H1 (cell line): ENCODE measurements around the gene SLC25A6. TPM values are rescaled to one million over a fixed set of nuclear protein-coding genes. Genes with fewer than 3 reads are reported as not detected.

Experiments
- CTCF ChIA-PET: fragments of 300-600 bp; sonication (Branson Sonifier 250); formaldehyde crosslinking; loops from one replicate; lab custom pipeline; 2021; ENCODE audit not compliant: partially characterized antibody; lab: Charles Lee
- POLR2A ChIA-PET: fragments of 300-600 bp; sonication (Branson Sonifier 250); formaldehyde crosslinking; loops from one replicate; lab custom pipeline; 2021; ENCODE audit warnings: inconsistent platforms; ENCODE audit not compliant: partially characterized antibody; lab: Charles Lee
- DNase-seq, 2 experiments: peaks; one replicate each; pipeline versions ENCODE4 v3.0.0 to v3.0.0-alpha.2; 2010 to 2022; ENCODE audit warnings: low spot score in 2 of 2, low read depth in 1 of 2, mixed read lengths in 1 of 2
- FAIRE-seq: peaks from 2 replicates; lab custom pipeline; 2011; peaks lifted over from hg19 to GRCh38; lab: Jason Lieb, UNC
- H2AFZ ChIP-seq: 2 replicates; pipeline ENCODE4 v1.8.1; 2012; ENCODE audit warnings: low read length, inconsistent platforms
- H2AK5ac ChIP-seq: 2 replicates; pipeline ENCODE4 v1.6.1; 2013; ENCODE audit warnings: low read depth, low read length
- H2BK120ac ChIP-seq: replicated peaks from 2 replicates; pipeline ENCODE3; 2013; ENCODE audit warnings: low read depth, low read length, inconsistent platforms
- H2BK12ac ChIP-seq: 2 replicates; pipeline ENCODE4 v1.6.1; 2013; ENCODE audit warnings: low read depth, low read length
- H2BK15ac ChIP-seq: 2 replicates; pipeline ENCODE4 v1.6.1; 2013; ENCODE audit warnings: low read length
- H2BK20ac ChIP-seq: 2 replicates; pipeline ENCODE4 v1.6.1; 2013; ENCODE audit warnings: low read length
- H2BK5ac ChIP-seq: 2 replicates; pipeline ENCODE4 v1.6.1; 2013; ENCODE audit warnings: low read depth, low read length
- H3K14ac ChIP-seq: 2 replicates; pipeline ENCODE4 v1.6.1; 2013; ENCODE audit warnings: inconsistent platforms; ENCODE audit not compliant: insufficient read length
- H3K18ac ChIP-seq: 2 replicates; pipeline ENCODE4 v1.6.1; 2013; ENCODE audit warnings: low read length; ENCODE audit errors: extremely low read depth
- H3K23ac ChIP-seq: 2 replicates; pipeline ENCODE4 v1.6.1; 2013; ENCODE audit warnings: inconsistent platforms; ENCODE audit not compliant: insufficient read length
- H3K23me2 ChIP-seq: 2 replicates; pipeline ENCODE4 v1.6.1; 2013; ENCODE audit warnings: low read depth, low read length
- H3K27ac ChIP-seq: 2 replicates; pipeline ENCODE4 v1.6.1; 2011; ENCODE audit warnings: low read depth, low read length, inconsistent platforms
- H3K27me3 ChIP-seq, 4 experiments: replicated peaks in 1 of 4; 1 replicate in 1 of 4; 2 replicates in 3 of 4; pipeline versions ENCODE4 v1.6.1 to v1.8.1; 2011 to 2013; ENCODE audit warnings: low read length in 3 of 4, mild to moderate bottlenecking in 3 of 4, inconsistent platforms in 2 of 4, mixed read lengths in 2 of 4, moderate library complexity in 1 of 4; ENCODE audit not compliant: control insufficient read depth in 3 of 4, insufficient read depth in 3 of 4; ENCODE audit errors: extremely low read depth in 1 of 4
- H3K36me3 ChIP-seq, 4 experiments: 2 replicates each; pipeline versions ENCODE4 v1.6.1 to v1.8.1; 2011 to 2013; ENCODE audit warnings: mild to moderate bottlenecking in 4 of 4, low read length in 3 of 4, moderate library complexity in 2 of 4, control low read depth in 1 of 4, inconsistent platforms in 1 of 4; ENCODE audit not compliant: insufficient read depth in 4 of 4, control insufficient read depth in 2 of 4
- H3K4ac ChIP-seq: replicated peaks from 2 replicates; pipeline ENCODE3; 2013; ENCODE audit warnings: low read length, low read depth, mixed read lengths, inconsistent platforms; ENCODE audit not compliant: insufficient read length
- H3K4me1 ChIP-seq, 4 experiments: replicated peaks in 1 of 4; 1 replicate in 1 of 4; 2 replicates in 3 of 4; pipeline versions ENCODE4 v1.6.1 to v1.8.1; 2011 to 2013; ENCODE audit warnings: low read length in 3 of 4, inconsistent platforms in 2 of 4, mixed read lengths in 1 of 4; ENCODE audit not compliant: insufficient read depth in 4 of 4, control insufficient read depth in 3 of 4
- H3K4me2 ChIP-seq, 2 experiments: 2 replicates each; pipeline versions ENCODE4 v1.6.1 to v1.8.1; 2011 to 2013; ENCODE audit warnings: low read depth in 2 of 2, low read length in 2 of 2, control low read depth in 1 of 2, inconsistent platforms in 1 of 2, mild to moderate bottlenecking in 1 of 2; ENCODE audit not compliant: insufficient read depth in 1 of 2
- H3K4me3 ChIP-seq, 4 experiments: fragments of 200-600, 300-600 bp in 1 of 4; sonication (generic), shearing (Covaris generic), sonication (Bioruptor Twin) in 1 of 4; 2 replicates each; pipeline versions ENCODE4 v1.5.1 to v1.8.1; 2011 to 2016; ENCODE audit warnings: low read length in 4 of 4, low read depth in 3 of 4, control low read depth in 2 of 4, inconsistent platforms in 2 of 4, mild to moderate bottlenecking in 2 of 4, mixed read lengths in 1 of 4, moderate library complexity in 1 of 4; ENCODE audit not compliant: insufficient read depth in 2 of 4; ENCODE audit errors: extremely low read depth in 1 of 4
- H3K56ac ChIP-seq: replicated peaks from 2 replicates; pipeline ENCODE3; 2013; ENCODE audit warnings: low read depth, mild to moderate bottlenecking, mixed read lengths, low read length, inconsistent platforms; ENCODE audit not compliant: insufficient read length
- H3K79me1 ChIP-seq: 2 replicates; pipeline ENCODE4 v1.6.1; 2013; ENCODE audit warnings: low read depth, low read length, control low read depth
- H3K79me2 ChIP-seq, 2 experiments: 2 replicates each; pipeline versions ENCODE4 v1.6.1 to v1.8.1; 2012 to 2013; ENCODE audit warnings: low read length in 2 of 2, mild to moderate bottlenecking in 2 of 2, inconsistent platforms in 1 of 2; ENCODE audit not compliant: insufficient read depth in 2 of 2, control insufficient read depth in 1 of 2
- H3K9ac ChIP-seq, 4 experiments: replicated peaks in 1 of 4; 1 replicate in 1 of 4; 2 replicates in 3 of 4; pipeline versions ENCODE4 v1.6.1 to v1.8.1; 2011 to 2013; ENCODE audit warnings: low read depth in 3 of 4, low read length in 3 of 4, control low read depth in 2 of 4, mild to moderate bottlenecking in 2 of 4, moderate library complexity in 2 of 4, inconsistent platforms in 1 of 4; ENCODE audit errors: extremely low read depth in 1 of 4
- H3K9me3 ChIP-seq, 2 experiments: 2 replicates each; pipeline versions ENCODE4 v1.6.1 to v1.8.1; 2012 to 2013; ENCODE audit warnings: mild to moderate bottlenecking in 2 of 2, moderate library complexity in 2 of 2, control low read depth in 1 of 2, inconsistent platforms in 1 of 2, low read depth in 1 of 2, low read length in 1 of 2, mixed read lengths in 1 of 2; ENCODE audit not compliant: insufficient read depth in 2 of 2
- H4K20me1 ChIP-seq, 2 experiments: replicated peaks in 1 of 2; 2 replicates each; pipeline versions ENCODE3 to v1.8.1; 2011 to 2013; ENCODE audit warnings: inconsistent platforms in 2 of 2, low read length in 2 of 2, mild to moderate bottlenecking in 1 of 2; ENCODE audit not compliant: insufficient read depth in 2 of 2, control insufficient read depth in 1 of 2
- H4K5ac ChIP-seq: 2 replicates; pipeline ENCODE4 v1.6.1; 2013; ENCODE audit warnings: low read length, low read depth, mixed read lengths, inconsistent platforms; ENCODE audit not compliant: insufficient read length
- H4K8ac ChIP-seq: 2 replicates; pipeline ENCODE4 v1.8.0; 2013; ENCODE audit warnings: mild to moderate bottlenecking, moderate library complexity, low read length, inconsistent platforms; ENCODE audit not compliant: insufficient read depth; ENCODE audit errors: extremely low read depth
- H4K91ac ChIP-seq: replicated peaks from 2 replicates; pipeline ENCODE3; 2013; ENCODE audit warnings: low read length, mixed read lengths, inconsistent platforms; ENCODE audit not compliant: insufficient read length
- CTBP2 ChIP-seq: IDR thresholded peaks from 2 replicates; pipeline ENCODE4 v1.7.0; 2011; ENCODE audit warnings: borderline replicate concordance, mild to moderate bottlenecking, moderate library complexity, mixed read lengths, low read length; ENCODE audit not compliant: insufficient read depth, insufficient read length
- JUND ChIP-seq: IDR thresholded peaks from 2 replicates; pipeline ENCODE4 v1.6.1; 2011; ENCODE audit warnings: mild to moderate bottlenecking, improper control_type of control experiment, low read length
- NANOG ChIP-seq: IDR thresholded peaks from 2 replicates; pipeline ENCODE4 v1.6.1; 2011; ENCODE audit warnings: low read length, low read depth, mild to moderate bottlenecking, inconsistent platforms; ENCODE audit not compliant: insufficient read depth, poor library complexity, severe bottlenecking
- POLR2A ChIP-seq, 2 experiments: IDR thresholded peaks; 1 replicate in 1 of 2; 2 replicates in 1 of 2; pipeline ENCODE4 v1.6.1; 2011; ENCODE audit warnings: low read depth in 2 of 2, low read length in 2 of 2, mild to moderate bottlenecking in 2 of 2; ENCODE audit errors: control extremely low read depth in 1 of 2
- POLR2AphosphoS5 ChIP-seq: IDR thresholded peaks from 2 replicates; pipeline ENCODE4 v1.6.1; 2011; ENCODE audit warnings: low read depth, low read length
- SIN3A ChIP-seq, 2 experiments: IDR thresholded peaks in 1 of 2; conservative IDR thresholded peaks in 1 of 2; 2 replicates each; pipeline ENCODE4 v1.6.1; 2011 to 2012; ENCODE audit warnings: low read length in 2 of 2, improper control_type of control experiment in 1 of 2, low read depth in 1 of 2, mild to moderate bottlenecking in 1 of 2
- WGBS, 2 experiments: shearing (Covaris generic) in 1 of 2; methylation state at CpG; one replicate each; pipeline versions ENCODE4 v1.1.6 to v1.1.7; 2013 to 2015; ENCODE audit warnings: low lambda C conversion rate in 2 of 2, mixed read lengths in 2 of 2, inconsistent platforms in 1 of 2, low coverage in 1 of 2, missing lambda C conversion rate in 1 of 2; ENCODE audit not compliant: insufficient replicate concordance in 2 of 2, insufficient coverage in 1 of 2, insufficient read length in 1 of 2; ENCODE audit errors: extremely low coverage in 1 of 2, missing lambda C conversion rate in 1 of 2; 5-methylcytosine and 5-hydroxymethylcytosine counted together
- polyA plus RNA-seq, 7 experiments: library from polyadenylated mRNA; depleted of rRNA in 3 of 7; stranded (reverse) in 5 of 7; unstranded in 2 of 7; fragments of >200 nt in 5 of 7; fragments of 200-250 nt in 2 of 7; gene quantifications; 1 replicate in 5 of 7; 2 replicates in 1 of 7; 4 replicates in 1 of 7; pipeline versions ENCODE4 v1.2.1 to v1.2.3, GENCODE V29; 2011 to 2013; ENCODE audit warnings: missing spikeins in 2 of 7, mixed read lengths in 2 of 7
- total RNA-seq: library from RNA; stranded (reverse); fragmentation: NEBNext Ultra II Directional; extraction: Animal tissue kit (Norgen Biotek cat#: 25700); gene quantifications from 2 replicates; pipeline ENCODE4 v1.2.1, GENCODE V29; 2021

The SLC25A6 gene
- total and polyA plus RNA-seq, 2 of the 8 experiments (the other 6 are each of a cell fraction or from before 2014, with no cell fraction given), result 487 to 1,220 TPM

DNA sequence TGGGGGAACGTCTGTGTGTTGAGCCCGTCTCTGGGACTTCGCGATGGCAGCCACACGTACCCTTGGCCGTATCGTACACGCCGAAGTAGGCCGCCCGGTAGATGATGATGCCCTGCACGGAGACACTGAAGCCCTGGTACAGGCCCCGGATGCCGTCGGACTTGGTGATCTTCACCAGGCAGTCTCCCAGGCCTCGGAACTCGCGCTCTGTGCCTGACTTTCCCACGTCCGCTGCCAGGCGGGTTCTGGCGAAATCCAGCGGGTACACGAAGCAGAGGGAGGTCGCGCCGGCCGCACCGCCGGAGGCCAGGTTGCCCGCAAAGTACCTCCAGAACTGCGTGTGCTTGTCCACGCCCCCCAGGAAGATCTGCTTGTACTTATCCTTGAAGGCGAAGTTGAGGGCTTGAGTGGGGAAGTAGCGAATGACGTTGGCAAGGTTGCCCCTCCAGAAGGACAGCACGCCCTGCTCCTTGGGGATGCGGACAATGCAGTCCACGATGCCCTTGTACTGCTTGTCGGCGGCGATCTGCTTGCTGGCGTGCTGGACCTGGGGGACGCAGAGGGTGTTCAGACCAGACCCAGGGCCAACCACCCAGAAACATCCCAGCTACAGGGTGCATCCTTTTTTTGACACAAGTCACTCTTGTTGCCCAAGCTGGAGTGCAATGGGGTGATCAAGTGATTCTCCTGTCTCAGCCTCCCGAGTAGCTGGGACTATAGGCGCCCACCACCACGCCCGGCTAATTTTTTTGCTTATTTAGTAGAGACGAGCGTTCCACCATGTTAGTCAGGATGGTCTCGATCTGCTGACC is 2.5 kb downstream of the SLC25A6 start:
- Histone ChIP-seq H4K20me1 (peaks cover 34 to 47% of the 10 kb centered on the region in 2 experiments), H3K56ac (no peak overlapping the region), H3K9me3 (no peaks in the 10 kb centered on the region), H3K79me2 (peaks cover 23 to 59% of the 10 kb centered on the region in 2 experiments), H3K23ac (no peak overlapping the region), H2AK5ac (no peak overlapping the region), H3K4me1 (peaks cover 0 to 3% (median 0%) of the 10 kb centered on the region in 4 experiments; a peak in 3 of 7 replicates), H3K27ac (no peak overlapping the region), H3K27me3 (no peaks in the 10 kb centered on the region), H2BK5ac (no peak overlapping the region), H3K9ac (no peak overlapping the region), H3K4me2 (peak overlapping the region; percentile 37 to 86; a peak in 2 of 4 replicates), H3K14ac (no peak overlapping the region), H3K18ac (no peak overlapping the region), H4K8ac (no peak overlapping the region; the same call in 1 of the 2 replicates), H3K4ac (no peak overlapping the region), H3K36me3 (peaks cover 56 to 69% (median 64%) of the 10 kb centered on the region in 4 experiments), H2BK20ac (no peak overlapping the region), H4K91ac (no peak overlapping the region), H3K79me1 (peaks cover 4% of the 10 kb centered on the region; the same call in 1 of the 2 replicates), H3K4me3 (no peak overlapping the region), H3K23me2 (peaks cover 6% of the 10 kb centered on the region; the same call in 1 of the 2 replicates)
- WGBS, 2 experiments, result 93% methylated on average over 50 of the region's 51 CpGs; no CpG with 5 or more reads in 1 of the 2 experiments
- ChIA-PET POLR2A (no interaction called here), CTCF (no interaction called here)
- FAIRE-seq (no peak), DNase-seq (no peak)
- no peak for TF ChIP-seq NANOG
- peak; percentile 70; the same call in 1 of the 2 replicates for TF ChIP-seq POLR2AphosphoS5
- TF ChIP-seq POLR2A (IDR thresholded peaks at IDR 0.05; ENCODE audit: control extremely low read depth in 1 of 2, low read depth in 2 of 2, low read length in 2 of 2), result peak in 1 of 2 experiments; percentile 41; a peak in 1 of 3 replicates
- no peak for TF ChIP-seq CTBP2
- peak in 1 of 2 experiments; percentile 41; a peak in 1 of 4 replicates for TF ChIP-seq SIN3A (conservative IDR thresholded peaks at IDR 0.05 in 1 of 2, IDR thresholded peaks at IDR 0.05 in 1 of 2; ENCODE audit: low read depth in 1 of 2, low read length in 2 of 2)
- no peak for TF ChIP-seq JUND
- TF ChIP-seq, all 59 proteins: peak for 3
- H2BK12ac ChIP-seq, result peak overlapping the region; percentile 17; the same call in 1 of the 2 replicates
- no peak overlapping the region for H2BK15ac ChIP-seq
- H2BK120ac ChIP-seq, result no peak overlapping the region
- H4K5ac ChIP-seq, result no peak overlapping the region
- no peak overlapping the region for H2AFZ ChIP-seq
